Calu3 (cell line): Measurements from ENCODE around the gene RNF115. TPM values are rescaled to one million over a fixed set of nuclear protein-coding genes. Genes with fewer than 3 reads are reported as not detected.

Experiments
- BruUV-seq: library from RNA; stranded (reverse); fragments of 400-500 nt; replicated peaks from 2 replicates; lab custom pipeline; 2021; lab: Mats Ljungman, UMichigan
- CTCF ChIA-PET: fragments of 300-600 bp; sonication (Branson Sonifier 250); formaldehyde crosslinking; loops from one replicate; lab custom pipeline; 2022; ENCODE audit warnings: antibody characterized with exemption; lab: Charles Lee
- DNase-seq: peaks from one replicate; pipeline ENCODE4 v3.0.0; 2022
- H3K27ac Mint-ChIP-seq: one replicate; pipeline ENCODE4 v1.8.0; 2022; ENCODE audit warnings: mixed read lengths; ENCODE audit not compliant: unreplicated experiment
- H3K27me3 Mint-ChIP-seq: one replicate; pipeline ENCODE4 v1.8.0; 2022; ENCODE audit warnings: mixed read lengths; ENCODE audit not compliant: unreplicated experiment
- H3K36me3 Mint-ChIP-seq: one replicate; pipeline ENCODE4 v1.8.0; 2022; ENCODE audit warnings: mild to moderate bottlenecking, moderate library complexity, mixed read lengths; ENCODE audit not compliant: insufficient read depth, unreplicated experiment
- H3K4me1 Mint-ChIP-seq: one replicate; pipeline ENCODE4 v1.8.0; 2022; ENCODE audit warnings: mild to moderate bottlenecking, low read depth, mixed read lengths; ENCODE audit not compliant: unreplicated experiment
- H3K4me3 Mint-ChIP-seq: one replicate; pipeline ENCODE4 v1.8.0; 2022; ENCODE audit warnings: mild to moderate bottlenecking, low read depth, moderate library complexity, mixed read lengths; ENCODE audit not compliant: unreplicated experiment
- H3K9me3 Mint-ChIP-seq: one replicate; pipeline ENCODE4 v1.8.0; 2022; ENCODE audit warnings: low read depth, mixed read lengths; ENCODE audit not compliant: unreplicated experiment
- intact Hi-C: fragments of 100-400 bp; cut with micrococcal nuclease; formaldehyde crosslinking; loops from one replicate; pipeline ENCODE4 v1.10.0; 2022; ENCODE audit not compliant: unreplicated experiment
- microRNA-seq: library from miRNA; unstranded; fragments of <30 nt; microRNA quantifications from one replicate; pipeline ENCODE4 v1.2.0, GENCODE V29; 2022
- total RNA-seq: library from RNA; stranded (reverse); gene quantifications from 2 replicates; pipeline ENCODE4 v1.2.3, GENCODE V29; 2022
- TF ChIP-seq, protein P1 (sequence below): fragments of 200-600 bp; IDR thresholded peaks from one replicate; pipeline ENCODE4 v1.8.0; 2022; ENCODE audit warnings: antibody characterized with exemption; ENCODE audit not compliant: unreplicated experiment

Gene RNF115
- total RNA-seq, 1 experiment from 2014 or later = 9.5 TPM

DNA sequence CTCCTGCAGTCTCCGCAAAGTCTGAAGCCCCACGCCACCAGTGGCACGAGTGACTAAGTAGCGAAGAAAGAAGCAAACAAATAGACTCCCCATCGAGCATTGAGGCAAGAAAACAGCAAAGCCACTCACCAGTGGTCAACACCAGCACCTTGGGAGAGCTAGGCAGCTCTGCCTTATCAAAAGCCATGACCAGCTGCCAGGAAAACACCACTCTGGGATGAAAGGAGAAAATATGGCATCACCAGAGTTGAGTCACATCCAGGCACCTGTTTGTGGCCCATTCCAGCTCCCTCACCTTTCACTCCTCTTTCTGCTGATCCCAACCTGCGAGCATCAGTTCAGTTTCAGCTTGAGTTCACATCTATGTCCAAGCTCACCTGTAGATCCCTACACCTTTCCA lies 134.0 kb downstream of the RNF115 start:
- Mint-ChIP-seq H3K36me3 (no peaks in the 10 kb centered on the region), H3K27me3 (no peaks in the 10 kb centered on the region), H3K27ac (no peak overlapping the region), H3K4me1 (peaks cover 17% of the 10 kb centered on the region), H3K4me3 (no peak overlapping the region), H3K9me3 (no peaks in the 10 kb centered on the region)
- no TSS peak for BruUV-seq
- DNase-seq = no peak
- CTCF ChIA-PET = no interaction called here
- TF ChIP-seq, protein P1, sequence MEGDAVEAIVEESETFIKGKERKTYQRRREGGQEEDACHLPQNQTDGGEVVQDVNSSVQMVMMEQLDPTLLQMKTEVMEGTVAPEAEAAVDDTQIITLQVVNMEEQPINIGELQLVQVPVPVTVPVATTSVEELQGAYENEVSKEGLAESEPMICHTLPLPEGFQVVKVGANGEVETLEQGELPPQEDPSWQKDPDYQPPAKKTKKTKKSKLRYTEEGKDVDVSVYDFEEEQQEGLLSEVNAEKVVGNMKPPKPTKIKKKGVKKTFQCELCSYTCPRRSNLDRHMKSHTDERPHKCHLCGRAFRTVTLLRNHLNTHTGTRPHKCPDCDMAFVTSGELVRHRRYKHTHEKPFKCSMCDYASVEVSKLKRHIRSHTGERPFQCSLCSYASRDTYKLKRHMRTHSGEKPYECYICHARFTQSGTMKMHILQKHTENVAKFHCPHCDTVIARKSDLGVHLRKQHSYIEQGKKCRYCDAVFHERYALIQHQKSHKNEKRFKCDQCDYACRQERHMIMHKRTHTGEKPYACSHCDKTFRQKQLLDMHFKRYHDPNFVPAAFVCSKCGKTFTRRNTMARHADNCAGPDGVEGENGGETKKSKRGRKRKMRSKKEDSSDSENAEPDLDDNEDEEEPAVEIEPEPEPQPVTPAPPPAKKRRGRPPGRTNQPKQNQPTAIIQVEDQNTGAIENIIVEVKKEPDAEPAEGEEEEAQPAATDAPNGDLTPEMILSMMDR = no peak
- intact Hi-C loops = no loop called here

DNA sequence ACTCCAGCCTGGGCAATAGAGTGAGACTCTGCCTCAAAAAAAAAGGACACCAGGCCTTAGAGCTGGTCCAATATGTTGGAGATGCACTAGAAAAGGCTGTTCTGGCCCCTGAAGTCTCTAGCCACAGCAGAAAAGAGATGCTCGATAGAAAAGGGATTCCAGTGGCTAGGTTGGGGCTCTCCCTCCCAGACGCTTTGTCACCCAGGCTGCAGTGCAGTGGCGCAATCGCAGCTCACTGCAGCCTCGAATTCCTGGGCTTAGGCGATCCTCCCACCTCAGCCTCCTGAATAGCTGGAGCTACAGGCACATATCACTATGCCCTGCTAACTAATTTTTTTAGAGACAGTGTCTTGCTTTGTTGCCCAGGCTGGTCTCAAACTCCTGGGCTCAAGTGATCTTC lies 135.0 kb downstream of the RNF115 start:
- TF ChIP-seq, protein P1 = no peak
- H3K36me3 Mint-ChIP-seq = no peaks in the 10 kb centered on the region
- CTCF ChIA-PET = interaction anchor here (1.7 kb wide), 1 partner anchor 11 kb away, joined by 3 read pairs; no protein-coding TSS in a partner anchor
- H3K9me3 Mint-ChIP-seq = no peaks in the 10 kb centered on the region
- no peak for DNase-seq
- H3K27ac Mint-ChIP-seq = no peak overlapping the region
- BruUV-seq = no TSS peak
- H3K27me3 Mint-ChIP-seq = no peaks in the 10 kb centered on the region
- H3K4me3 Mint-ChIP-seq = no peak overlapping the region
- H3K4me1 Mint-ChIP-seq = peaks cover 17% of the 10 kb centered on the region
- intact Hi-C loops = no loop called here

Small RNA genes lying within 50 kb of the gene (microRNA-seq; reads per million reads assigned to microRNA genes)
- gene MIR6736 = 1.1 reads per million

Other genes starting within 250 kb of the RNF115 start
- gene GPR89A, start 216.1 kb downstream of the RNF115 start, total RNA-seq = 32.4 and 37.6 TPM in 2 replicates
- gene PDZK1, start 116.7 kb downstream of the RNF115 start, total RNA-seq = 1.3 and 3.3 TPM in 2 replicates
- gene CD160, start 104.6 kb downstream of the RNF115 start, total RNA-seq = not detected in 2 replicates
- gene POLR3C, start 105 bp upstream of the RNF115 start, total RNA-seq = 29.3 and 33.0 TPM in 2 replicates
- gene NUDT17, start 21.5 kb upstream of the RNF115 start, total RNA-seq = 2.8 and 4.0 TPM in 2 replicates
- gene PIAS3, start 35.0 kb upstream of the RNF115 start, total RNA-seq = 38.3 and 40.1 TPM in 2 replicates
- gene ANKRD35, start 61.8 kb upstream of the RNF115 start, total RNA-seq = 0.22 TPM in 1 of 2 replicates, not detected in the other
- gene ITGA10, start 86.0 kb upstream of the RNF115 start, total RNA-seq = 0.34 and 0.68 TPM in 2 replicates
- gene PEX11B, start 94.6 kb upstream of the RNF115 start, total RNA-seq = 27.1 and 27.3 TPM in 2 replicates
- gene RBM8A, start 103.4 kb upstream of the RNF115 start, total RNA-seq = 167 and 177 TPM in 2 replicates
- 6.3 and 7.2 TPM in 2 replicates for gene LIX1L, start 133.9 kb upstream of the RNF115 start, total RNA-seq
- gene ANKRD34A, start 140.5 kb upstream of the RNF115 start, total RNA-seq = 0.19 and 0.27 TPM in 2 replicates
- 9.9 and 11.5 TPM in 2 replicates for gene POLR3GL, start 140.6 kb upstream of the RNF115 start, total RNA-seq
- 18.5 and 27.3 TPM in 2 replicates for gene TXNIP, start 172.5 kb upstream of the RNF115 start, total RNA-seq
- gene HJV, start 197.6 kb upstream of the RNF115 start, total RNA-seq = not detected in 2 replicates